ENCODE measurements around the gene TNKS1BP1. TPM values are rescaled to one million over a fixed set of nuclear protein-coding genes. Genes with fewer than 3 reads are reported as not detected.

The TNKS1BP1 gene
- total and polyA plus RNA-seq, 9 of the 15 experiments (the other 6 are each of a cell fraction or from before 2014, with no cell fraction given), result 1.1 to 47.2 (median 10.9) TPM

DNA sequence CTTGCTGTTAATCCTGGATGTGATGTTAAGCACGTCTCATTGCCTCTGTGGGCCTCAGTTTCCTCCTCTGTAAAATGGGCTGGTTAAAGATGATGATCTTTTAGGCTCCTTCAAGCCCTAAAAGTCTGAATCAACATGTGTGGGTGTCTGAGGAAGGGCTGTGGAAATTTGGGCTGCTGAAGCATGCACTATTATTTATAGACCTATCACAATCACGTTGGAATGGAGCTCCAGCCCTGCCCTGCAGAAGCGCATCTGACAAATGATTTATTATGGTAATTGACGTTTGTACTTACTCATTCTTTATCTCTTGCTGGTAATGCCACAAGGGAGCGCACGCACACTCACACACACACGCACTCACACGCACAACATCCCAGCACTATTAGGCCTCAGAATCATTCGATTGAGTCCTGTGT is 33.8 kb upstream of the TNKS1BP1 start (continued):
- TF ChIP-seq, protein P1, sequence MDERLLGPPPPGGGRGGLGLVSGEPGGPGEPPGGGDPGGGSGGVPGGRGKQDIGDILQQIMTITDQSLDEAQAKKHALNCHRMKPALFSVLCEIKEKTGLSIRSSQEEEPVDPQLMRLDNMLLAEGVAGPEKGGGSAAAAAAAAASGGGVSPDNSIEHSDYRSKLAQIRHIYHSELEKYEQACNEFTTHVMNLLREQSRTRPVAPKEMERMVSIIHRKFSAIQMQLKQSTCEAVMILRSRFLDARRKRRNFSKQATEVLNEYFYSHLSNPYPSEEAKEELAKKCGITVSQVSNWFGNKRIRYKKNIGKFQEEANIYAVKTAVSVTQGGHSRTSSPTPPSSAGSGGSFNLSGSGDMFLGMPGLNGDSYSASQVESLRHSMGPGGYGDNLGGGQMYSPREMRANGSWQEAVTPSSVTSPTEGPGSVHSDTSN (CRISPR knock-in tag; IDR thresholded peaks at IDR 0.05; ENCODE audit: low read depth), result peak; percentile 74
- TF ChIP-seq, protein P1 (tag; conservative IDR thresholded peaks at IDR 0.05; ENCODE audit: low read depth), result peak; percentile 97
- TF ChIP-seq SREBF2 (CRISPR knock-in tag; IDR thresholded peaks at IDR 0.05) (no peak), RAD21 (CRISPR knock-in tag; conservative IDR thresholded peaks at IDR 0.05 in 1 of 2, IDR thresholded peaks at IDR 0.05 in 1 of 2) (peak; percentile 36 to 40), SMAD1 (IDR thresholded peaks at IDR 0.05; ENCODE audit: low read depth, low read length, partially characterized antibody) (no peak), FOXK2 (conservative IDR thresholded peaks at IDR 0.05 in 1 of 2, IDR thresholded peaks at IDR 0.05 in 1 of 2; ENCODE audit: low read depth in 2 of 2) (no peak), PCBP1 (IDR thresholded peaks at IDR 0.05; ENCODE audit: low read depth, low read length, poor library complexity, severe bottlenecking) (no peak), MEIS2 (IDR thresholded peaks at IDR 0.05; ENCODE audit: partially characterized antibody) (peak; percentile 99), SMARCE1 (IDR thresholded peaks at IDR 0.05) (peak; percentile 48; the same call in 1 of the 2 replicates), MECOM (CRISPR knock-in tag; IDR thresholded peaks at IDR 0.05) (peak; percentile 83), PHF20 (IDR thresholded peaks at IDR 0.05; ENCODE audit: partially characterized antibody) (peak; percentile 35)
- TF ChIP-seq, protein P2, sequence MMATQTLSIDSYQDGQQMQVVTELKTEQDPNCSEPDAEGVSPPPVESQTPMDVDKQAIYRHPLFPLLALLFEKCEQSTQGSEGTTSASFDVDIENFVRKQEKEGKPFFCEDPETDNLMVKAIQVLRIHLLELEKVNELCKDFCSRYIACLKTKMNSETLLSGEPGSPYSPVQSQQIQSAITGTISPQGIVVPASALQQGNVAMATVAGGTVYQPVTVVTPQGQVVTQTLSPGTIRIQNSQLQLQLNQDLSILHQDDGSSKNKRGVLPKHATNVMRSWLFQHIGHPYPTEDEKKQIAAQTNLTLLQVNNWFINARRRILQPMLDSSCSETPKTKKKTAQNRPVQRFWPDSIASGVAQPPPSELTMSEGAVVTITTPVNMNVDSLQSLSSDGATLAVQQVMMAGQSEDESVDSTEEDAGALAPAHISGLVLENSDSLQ (IDR thresholded peaks at IDR 0.05), result peak; percentile 96
- TF ChIP-seq, protein P3, sequence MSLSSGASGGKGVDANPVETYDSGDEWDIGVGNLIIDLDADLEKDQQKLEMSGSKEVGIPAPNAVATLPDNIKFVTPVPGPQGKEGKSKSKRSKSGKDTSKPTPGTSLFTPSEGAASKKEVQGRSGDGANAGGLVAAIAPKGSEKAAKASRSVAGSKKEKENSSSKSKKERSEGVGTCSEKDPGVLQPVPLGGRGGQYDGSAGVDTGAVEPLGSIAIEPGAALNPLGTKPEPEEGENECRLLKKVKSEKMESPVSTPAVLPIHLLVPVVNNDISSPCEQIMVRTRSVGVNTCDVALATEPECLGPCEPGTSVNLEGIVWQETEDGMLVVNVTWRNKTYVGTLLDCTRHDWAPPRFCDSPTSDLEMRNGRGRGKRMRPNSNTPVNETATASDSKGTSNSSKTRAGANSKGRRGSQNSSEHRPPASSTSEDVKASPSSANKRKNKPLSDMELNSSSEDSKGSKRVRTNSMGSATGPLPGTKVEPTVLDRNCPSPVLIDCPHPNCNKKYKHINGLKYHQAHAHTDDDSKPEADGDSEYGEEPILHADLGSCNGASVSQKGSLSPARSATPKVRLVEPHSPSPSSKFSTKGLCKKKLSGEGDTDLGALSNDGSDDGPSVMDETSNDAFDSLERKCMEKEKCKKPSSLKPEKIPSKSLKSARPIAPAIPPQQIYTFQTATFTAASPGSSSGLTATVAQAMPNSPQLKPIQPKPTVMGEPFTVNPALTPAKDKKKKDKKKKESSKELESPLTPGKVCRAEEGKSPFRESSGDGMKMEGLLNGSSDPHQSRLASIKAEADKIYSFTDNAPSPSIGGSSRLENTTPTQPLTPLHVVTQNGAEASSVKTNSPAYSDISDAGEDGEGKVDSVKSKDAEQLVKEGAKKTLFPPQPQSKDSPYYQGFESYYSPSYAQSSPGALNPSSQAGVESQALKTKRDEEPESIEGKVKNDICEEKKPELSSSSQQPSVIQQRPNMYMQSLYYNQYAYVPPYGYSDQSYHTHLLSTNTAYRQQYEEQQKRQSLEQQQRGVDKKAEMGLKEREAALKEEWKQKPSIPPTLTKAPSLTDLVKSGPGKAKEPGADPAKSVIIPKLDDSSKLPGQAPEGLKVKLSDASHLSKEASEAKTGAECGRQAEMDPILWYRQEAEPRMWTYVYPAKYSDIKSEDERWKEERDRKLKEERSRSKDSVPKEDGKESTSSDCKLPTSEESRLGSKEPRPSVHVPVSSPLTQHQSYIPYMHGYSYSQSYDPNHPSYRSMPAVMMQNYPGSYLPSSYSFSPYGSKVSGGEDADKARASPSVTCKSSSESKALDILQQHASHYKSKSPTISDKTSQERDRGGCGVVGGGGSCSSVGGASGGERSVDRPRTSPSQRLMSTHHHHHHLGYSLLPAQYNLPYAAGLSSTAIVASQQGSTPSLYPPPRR (CRISPR knock-in tag; IDR thresholded peaks at IDR 0.05; ENCODE audit: borderline replicate concordance), result no peak
- TF ChIP-seq, protein P4, sequence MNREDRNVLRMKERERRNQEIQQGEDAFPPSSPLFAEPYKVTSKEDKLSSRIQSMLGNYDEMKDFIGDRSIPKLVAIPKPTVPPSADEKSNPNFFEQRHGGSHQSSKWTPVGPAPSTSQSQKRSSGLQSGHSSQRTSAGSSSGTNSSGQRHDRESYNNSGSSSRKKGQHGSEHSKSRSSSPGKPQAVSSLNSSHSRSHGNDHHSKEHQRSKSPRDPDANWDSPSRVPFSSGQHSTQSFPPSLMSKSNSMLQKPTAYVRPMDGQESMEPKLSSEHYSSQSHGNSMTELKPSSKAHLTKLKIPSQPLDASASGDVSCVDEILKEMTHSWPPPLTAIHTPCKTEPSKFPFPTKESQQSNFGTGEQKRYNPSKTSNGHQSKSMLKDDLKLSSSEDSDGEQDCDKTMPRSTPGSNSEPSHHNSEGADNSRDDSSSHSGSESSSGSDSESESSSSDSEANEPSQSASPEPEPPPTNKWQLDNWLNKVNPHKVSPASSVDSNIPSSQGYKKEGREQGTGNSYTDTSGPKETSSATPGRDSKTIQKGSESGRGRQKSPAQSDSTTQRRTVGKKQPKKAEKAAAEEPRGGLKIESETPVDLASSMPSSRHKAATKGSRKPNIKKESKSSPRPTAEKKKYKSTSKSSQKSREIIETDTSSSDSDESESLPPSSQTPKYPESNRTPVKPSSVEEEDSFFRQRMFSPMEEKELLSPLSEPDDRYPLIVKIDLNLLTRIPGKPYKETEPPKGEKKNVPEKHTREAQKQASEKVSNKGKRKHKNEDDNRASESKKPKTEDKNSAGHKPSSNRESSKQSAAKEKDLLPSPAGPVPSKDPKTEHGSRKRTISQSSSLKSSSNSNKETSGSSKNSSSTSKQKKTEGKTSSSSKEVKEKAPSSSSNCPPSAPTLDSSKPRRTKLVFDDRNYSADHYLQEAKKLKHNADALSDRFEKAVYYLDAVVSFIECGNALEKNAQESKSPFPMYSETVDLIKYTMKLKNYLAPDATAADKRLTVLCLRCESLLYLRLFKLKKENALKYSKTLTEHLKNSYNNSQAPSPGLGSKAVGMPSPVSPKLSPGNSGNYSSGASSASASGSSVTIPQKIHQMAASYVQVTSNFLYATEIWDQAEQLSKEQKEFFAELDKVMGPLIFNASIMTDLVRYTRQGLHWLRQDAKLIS (CRISPR knock-in tag; IDR thresholded peaks at IDR 0.05), result no peak

Data from K562 (cell line).